Epithelial cell of esophagus (primary cell): ENCODE results near the gene KRT77.

Experiments
- DNase-seq: peaks from one replicate; pipeline ENCODE4 v3.0.0; 2010; ENCODE audit warnings: low read depth
- H3K4me3 ChIP-seq: 2 replicates; pipeline ENCODE4 v1.5.1; 2011; ENCODE audit warnings: mild to moderate bottlenecking, low read length, control low read depth
- TF ChIP-seq, protein P1 (sequence below): IDR thresholded peaks from 2 replicates; pipeline ENCODE4 v1.5.1; 2011; ENCODE audit warnings: low read depth, mild to moderate bottlenecking, low read length, control low read depth, inconsistent platforms; ENCODE audit not compliant: insufficient read depth; ENCODE audit errors: missing control alignments

Gene KRT77

DNA sequence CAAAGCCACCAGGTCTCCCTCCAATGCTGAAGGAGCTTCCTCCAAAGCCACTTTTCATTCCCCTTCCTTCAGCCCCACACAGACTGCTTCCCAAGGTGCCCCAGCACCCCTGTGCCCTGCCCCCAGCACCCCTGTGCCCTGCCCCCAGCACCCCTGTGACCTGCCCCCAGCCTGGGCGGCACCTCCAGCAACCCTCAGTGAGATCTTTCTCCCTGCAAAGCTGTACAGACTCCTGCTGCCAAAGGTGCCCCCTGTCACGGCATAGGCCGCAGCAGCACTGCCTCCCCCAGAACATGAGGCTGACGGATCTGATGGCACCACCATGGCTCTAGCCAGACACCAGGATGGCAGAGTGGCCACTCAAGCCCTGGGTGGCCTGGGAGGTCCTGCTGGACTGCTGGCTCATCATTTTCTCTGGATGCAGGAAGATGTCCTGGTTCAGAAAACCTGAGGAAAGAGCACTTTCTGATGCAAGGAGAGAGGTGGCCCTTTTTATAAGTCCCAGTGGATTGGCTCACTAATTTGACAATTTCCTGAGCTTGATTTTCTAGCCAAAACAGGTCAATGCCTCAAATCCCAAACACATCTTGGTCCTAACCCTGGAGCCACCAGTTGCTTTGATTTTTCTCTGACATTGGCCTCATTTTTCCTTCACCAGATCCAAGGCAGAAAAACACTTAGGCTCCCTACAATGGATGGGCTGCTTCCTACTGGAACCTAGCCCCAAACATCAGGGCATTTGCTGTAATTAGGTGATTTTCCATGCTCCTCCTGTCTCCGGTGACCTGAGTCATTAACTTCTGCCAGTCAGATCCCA is 32.7 kb upstream of the KRT77 start:
- DNase-seq: no peak
- no peak overlapping the region for H3K4me3 ChIP-seq

DNA sequence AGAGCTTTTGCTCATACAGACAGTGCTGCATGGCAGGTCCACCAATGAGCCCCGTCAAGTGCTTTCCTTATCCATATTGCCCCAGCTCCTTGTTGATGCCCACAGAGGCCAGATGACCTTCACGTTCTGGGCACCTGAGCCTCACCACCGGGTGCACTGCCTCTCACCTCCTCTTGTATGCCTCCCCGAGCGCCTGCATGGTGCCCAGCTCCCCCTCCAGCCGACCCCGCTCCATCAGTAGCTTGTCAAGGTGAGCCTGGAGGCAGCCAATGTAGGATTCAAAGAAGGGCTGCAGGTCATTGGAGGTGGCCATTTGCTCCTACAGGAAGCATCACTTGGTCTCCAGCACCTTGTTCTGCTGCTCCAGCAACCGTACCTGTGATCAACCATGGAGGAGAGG is 31.8 kb upstream of the KRT77 start:
- DNase-seq: no peak
- TF ChIP-seq, protein P1, sequence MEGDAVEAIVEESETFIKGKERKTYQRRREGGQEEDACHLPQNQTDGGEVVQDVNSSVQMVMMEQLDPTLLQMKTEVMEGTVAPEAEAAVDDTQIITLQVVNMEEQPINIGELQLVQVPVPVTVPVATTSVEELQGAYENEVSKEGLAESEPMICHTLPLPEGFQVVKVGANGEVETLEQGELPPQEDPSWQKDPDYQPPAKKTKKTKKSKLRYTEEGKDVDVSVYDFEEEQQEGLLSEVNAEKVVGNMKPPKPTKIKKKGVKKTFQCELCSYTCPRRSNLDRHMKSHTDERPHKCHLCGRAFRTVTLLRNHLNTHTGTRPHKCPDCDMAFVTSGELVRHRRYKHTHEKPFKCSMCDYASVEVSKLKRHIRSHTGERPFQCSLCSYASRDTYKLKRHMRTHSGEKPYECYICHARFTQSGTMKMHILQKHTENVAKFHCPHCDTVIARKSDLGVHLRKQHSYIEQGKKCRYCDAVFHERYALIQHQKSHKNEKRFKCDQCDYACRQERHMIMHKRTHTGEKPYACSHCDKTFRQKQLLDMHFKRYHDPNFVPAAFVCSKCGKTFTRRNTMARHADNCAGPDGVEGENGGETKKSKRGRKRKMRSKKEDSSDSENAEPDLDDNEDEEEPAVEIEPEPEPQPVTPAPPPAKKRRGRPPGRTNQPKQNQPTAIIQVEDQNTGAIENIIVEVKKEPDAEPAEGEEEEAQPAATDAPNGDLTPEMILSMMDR: no peak

More for the DNA sequence above, 32.7 kb upstream of the KRT77 start:
- TF ChIP-seq, protein P1: no peak

DNA sequence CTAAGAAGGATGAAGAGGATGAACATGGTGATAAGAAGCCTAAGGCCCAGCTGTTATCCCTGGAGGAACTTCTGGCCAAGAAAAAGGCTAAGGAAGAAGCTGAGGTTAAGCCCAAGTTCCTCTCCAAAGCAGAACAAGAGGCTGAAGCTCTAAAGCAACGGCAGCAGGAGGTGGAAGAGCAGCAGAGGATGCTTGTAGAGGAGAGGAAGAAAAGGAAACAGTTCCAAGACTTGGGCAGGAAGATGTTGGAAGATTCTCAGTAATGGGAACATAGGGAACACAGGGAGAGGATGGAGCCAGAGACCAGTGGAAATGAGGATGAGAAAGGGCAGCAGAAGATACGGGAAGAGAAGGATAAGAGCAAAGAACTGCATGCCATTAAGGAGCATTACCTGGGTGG is 27.5 kb upstream of the KRT77 start:
- TF ChIP-seq, protein P1: no peak
- DNase-seq: no peak
- H3K4me3 ChIP-seq: no peak overlapping the region

More for the DNA sequence above, 31.8 kb upstream of the KRT77 start:
- no peak overlapping the region for H3K4me3 ChIP-seq

DNA sequence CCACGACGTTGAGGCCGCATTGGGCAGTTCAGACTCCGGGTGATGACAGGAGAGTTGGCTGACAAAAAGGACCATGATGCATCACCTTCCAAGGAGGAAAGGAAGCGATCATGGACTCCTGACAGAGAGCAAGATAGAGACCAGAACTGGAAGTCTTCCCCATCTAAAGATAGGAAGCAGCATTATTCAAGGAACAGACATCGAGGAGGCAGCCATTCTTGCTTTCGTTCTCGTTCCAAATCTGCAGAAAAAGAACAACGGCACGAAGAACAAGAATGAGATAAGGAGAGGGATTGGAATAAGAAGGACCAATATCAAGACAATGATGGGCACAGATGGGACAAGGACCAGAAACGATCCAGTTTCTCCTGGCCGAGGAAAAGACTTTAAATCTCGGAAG is 27.1 kb upstream of the KRT77 start:
- DNase-seq: no peak
- no peak overlapping the region for H3K4me3 ChIP-seq
- TF ChIP-seq, protein P1: no peak

DNA sequence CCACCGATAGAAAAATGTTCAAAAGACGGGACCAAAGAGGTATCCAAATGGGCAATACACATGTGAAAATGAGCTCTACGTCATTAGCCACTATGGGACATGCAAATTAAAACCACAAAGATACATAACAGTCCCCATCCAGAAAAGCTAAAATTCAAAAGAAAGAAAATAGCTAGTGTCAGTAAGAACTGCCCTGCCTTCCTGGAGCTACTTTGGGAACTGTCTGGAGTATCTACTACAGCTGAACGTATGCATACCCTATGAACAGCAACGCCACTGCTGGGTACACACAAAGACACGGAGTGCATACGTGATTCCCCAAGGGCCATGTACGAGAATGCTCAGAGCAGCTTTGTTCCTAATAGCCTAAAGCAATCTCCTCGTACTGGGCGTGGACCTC is 25.8 kb upstream of the KRT77 start:
- H3K4me3 ChIP-seq: no peak overlapping the region
- TF ChIP-seq, protein P1: no peak
- no peak for DNase-seq

DNA sequence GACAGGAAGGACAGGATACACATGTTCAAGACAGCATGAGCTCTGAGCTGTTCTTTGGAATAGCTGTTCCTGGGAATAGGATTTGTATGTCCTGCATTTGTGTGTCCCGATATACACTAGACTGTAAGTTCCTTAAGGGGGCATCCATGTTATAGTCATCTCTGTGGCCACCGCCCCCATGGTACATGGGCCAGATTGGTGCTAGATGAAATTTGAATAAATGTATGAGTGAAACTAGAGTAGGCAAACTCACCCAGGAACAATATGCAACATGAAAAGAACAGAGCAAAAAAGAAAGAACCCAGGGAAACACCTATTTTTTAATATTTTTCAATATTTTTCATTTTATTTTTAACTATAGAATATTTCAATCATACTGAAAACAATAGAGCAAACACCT is 25.1 kb upstream of the KRT77 start:
- H3K4me3 ChIP-seq: no peak overlapping the region
- TF ChIP-seq, protein P1: no peak
- no peak for DNase-seq

DNA sequence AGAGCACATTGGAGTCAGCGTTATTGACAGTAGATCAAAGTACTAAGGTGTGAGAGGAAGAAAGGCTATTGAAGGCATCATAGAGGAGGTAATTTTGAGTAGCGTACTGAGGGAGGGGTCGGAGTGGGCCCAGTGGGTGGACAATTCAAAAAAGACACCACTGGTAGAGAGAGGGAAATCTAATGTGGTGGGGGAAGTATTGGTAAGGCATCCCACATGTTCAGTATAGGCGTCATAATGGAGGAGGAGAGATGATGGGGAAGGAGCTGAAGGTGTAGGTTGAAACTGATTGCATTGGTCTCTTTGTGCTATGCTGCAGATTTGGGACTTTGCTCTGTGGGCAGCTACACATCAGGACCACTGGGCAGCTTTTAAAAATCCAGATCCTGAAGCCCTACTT is 23.7 kb upstream of the KRT77 start:
- DNase-seq: no peak
- TF ChIP-seq, protein P1: no peak
- no peak overlapping the region for H3K4me3 ChIP-seq
